Neuronal stem cell (in vitro differentiated cells): ENCODE results near the gene ID3.

Experiments
- DNase-seq: peaks from one replicate; pipeline ENCODE4 v3.0.0-alpha.2; 2013; ENCODE audit warnings: low spot score
- H2AFZ ChIP-seq: one replicate; pipeline ENCODE4 v1.6.1; 2013; ENCODE audit warnings: mild to moderate bottlenecking, low read length, inconsistent platforms
- H2AK5ac ChIP-seq: 2 replicates; pipeline ENCODE4 v1.6.1; 2013; ENCODE audit warnings: low read depth, mild to moderate bottlenecking, inconsistent platforms, low read length, moderate library complexity, mixed read lengths
- H2BK120ac ChIP-seq: 2 replicates; pipeline ENCODE4 v1.6.1; 2013; ENCODE audit warnings: low read depth, mild to moderate bottlenecking, inconsistent platforms, low read length, moderate library complexity, mixed read lengths
- H2BK12ac ChIP-seq: one replicate; pipeline ENCODE4 v1.6.1; 2013; ENCODE audit warnings: low read length, inconsistent platforms
- H2BK15ac ChIP-seq: 2 replicates; pipeline ENCODE4 v1.6.1; 2013; ENCODE audit warnings: mild to moderate bottlenecking, low read length, inconsistent platforms, mixed read lengths
- H2BK5ac ChIP-seq: one replicate; pipeline ENCODE4 v1.6.1; 2013; ENCODE audit warnings: inconsistent platforms, mild to moderate bottlenecking, low read length, moderate library complexity
- H3K14ac ChIP-seq: one replicate; pipeline ENCODE4 v1.6.1; 2013; ENCODE audit warnings: low read length, inconsistent platforms
- H3K18ac ChIP-seq: 2 replicates; pipeline ENCODE4 v1.6.1; 2013; ENCODE audit warnings: low read length, inconsistent platforms
- H3K23ac ChIP-seq: 2 replicates; pipeline ENCODE4 v1.6.1; 2013; ENCODE audit warnings: low read depth, mild to moderate bottlenecking, mixed read lengths, low read length, inconsistent platforms; ENCODE audit not compliant: poor library complexity
- H3K27ac ChIP-seq: replicated peaks from 3 replicates; pipeline ENCODE4 v1.5.1; 2013; ENCODE audit warnings: low read length, inconsistent platforms
- H3K27me3 ChIP-seq, 3 experiments: 2 replicates each; pipeline ENCODE4 v1.6.1; 2013; ENCODE audit warnings: low read length in 3 of 3, mild to moderate bottlenecking in 2 of 3, inconsistent platforms in 1 of 3, low read depth in 1 of 3, mixed read lengths in 1 of 3, moderate library complexity in 1 of 3; ENCODE audit not compliant: control insufficient read depth in 3 of 3, insufficient read depth in 3 of 3
- H3K36me3 ChIP-seq, 2 donors: replicated peaks in 1 of 2; 2 replicates each; pipeline ENCODE4 v1.6.1; 2013; ENCODE audit warnings: low read length in 2 of 2; ENCODE audit not compliant: control insufficient read depth in 2 of 2, insufficient read depth in 2 of 2
- H3K4ac ChIP-seq: 2 replicates; pipeline ENCODE4 v1.6.1; 2013; ENCODE audit warnings: inconsistent platforms, mild to moderate bottlenecking, low read length, moderate library complexity
- H3K4me1 ChIP-seq, 2 donors: 1 replicate in 1 of 2; 2 replicates in 1 of 2; pipeline ENCODE4 v1.6.1; 2013; ENCODE audit warnings: low read length in 2 of 2, low read depth in 1 of 2; ENCODE audit not compliant: control insufficient read depth in 2 of 2, insufficient read depth in 1 of 2
- H3K4me2 ChIP-seq: one replicate; pipeline ENCODE4 v1.6.1; 2013; ENCODE audit warnings: mild to moderate bottlenecking, low read length, inconsistent platforms; ENCODE audit not compliant: insufficient read depth, poor library complexity, severe bottlenecking
- H3K4me3 ChIP-seq, 2 donors: 2 replicates each; pipeline ENCODE4 v1.5.1; 2013; ENCODE audit warnings: low read length in 2 of 2, mild to moderate bottlenecking in 2 of 2, inconsistent platforms in 1 of 2, moderate library complexity in 1 of 2
- H3K79me1 ChIP-seq: one replicate; pipeline ENCODE4 v1.6.1; 2013; ENCODE audit warnings: low read depth, mild to moderate bottlenecking, inconsistent platforms, low read length, moderate library complexity
- H3K9ac ChIP-seq: one replicate; pipeline ENCODE4 v1.6.1; 2013; ENCODE audit warnings: mild to moderate bottlenecking, low read depth, low read length, inconsistent platforms; ENCODE audit not compliant: poor library complexity
- H3K9me3 ChIP-seq, 2 donors: replicated peaks in 1 of 2; 2 replicates each; pipeline versions ENCODE3 to v1.6.1; 2013; ENCODE audit warnings: low read length in 2 of 2, mild to moderate bottlenecking in 2 of 2, inconsistent platforms in 1 of 2, low read depth in 1 of 2, mixed read lengths in 1 of 2, moderate library complexity in 1 of 2; ENCODE audit not compliant: control insufficient read depth in 2 of 2, insufficient read depth in 1 of 2
- H4K8ac ChIP-seq: one replicate; pipeline ENCODE4 v1.6.1; 2013; ENCODE audit warnings: low read depth, mild to moderate bottlenecking, inconsistent platforms, low read length, moderate library complexity
- H4K91ac ChIP-seq: one replicate; pipeline ENCODE4 v1.6.1; 2013; ENCODE audit warnings: low read length, low read depth, mild to moderate bottlenecking, inconsistent platforms; ENCODE audit not compliant: poor library complexity
- WGBS, 2 donors: extraction: QIAGEN DNeasy Blood & Tissue Kit; methylation state at CpG; one replicate each; pipeline ENCODE4 v1.1.7; 2013; ENCODE audit warnings: missing lambda C conversion rate in 2 of 2, mixed read lengths in 1 of 2; ENCODE audit not compliant: insufficient read length in 2 of 2, insufficient replicate concordance in 1 of 2; ENCODE audit errors: extremely low coverage in 2 of 2; 5-methylcytosine and 5-hydroxymethylcytosine counted together

ID3 gene

DNA sequence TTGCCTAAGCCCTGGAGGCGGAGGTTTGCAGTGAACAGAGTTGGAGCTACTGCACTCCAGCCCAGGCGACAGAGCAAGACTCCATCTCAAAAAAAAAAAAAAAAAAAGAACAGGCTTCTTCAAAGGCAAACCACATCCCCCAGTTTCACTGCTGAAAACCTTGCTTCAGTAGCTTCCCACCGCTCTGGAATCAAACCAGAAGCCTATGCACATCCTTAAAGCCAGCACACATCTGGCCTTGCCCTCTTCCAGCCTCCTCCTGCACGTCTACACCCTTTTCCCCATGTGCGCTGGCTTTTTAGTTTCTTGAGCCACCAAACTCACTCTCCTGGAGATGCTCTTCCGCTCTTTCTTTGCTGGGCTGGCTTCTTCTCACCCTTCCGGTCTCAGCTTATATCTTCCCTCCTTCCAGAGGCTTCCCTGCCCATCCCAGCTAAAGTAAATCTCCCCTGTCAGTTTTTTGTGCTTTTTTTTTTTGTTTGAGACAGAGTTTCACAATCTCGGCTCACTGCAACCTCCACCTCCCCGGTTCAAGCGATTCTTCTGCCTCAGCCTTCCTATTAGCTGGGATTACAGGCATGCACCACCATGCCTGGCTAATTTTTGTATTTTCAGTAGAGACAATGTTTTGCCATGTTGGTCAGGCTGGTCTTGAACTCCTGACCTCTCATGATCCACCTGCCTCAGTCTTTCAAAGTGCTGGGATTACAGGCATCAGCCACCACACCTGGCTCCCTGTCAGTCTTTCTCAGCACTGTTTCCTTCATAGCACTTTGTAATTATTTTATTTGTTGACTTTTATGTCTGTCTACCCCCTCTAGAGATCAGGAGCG is 42.0 kb upstream of the ID3 start:
- Histone ChIP-seq H3K9ac (no peak overlapping the region), H3K36me3 (no peaks in the 10 kb centered on the region), H2BK5ac (peak overlapping the region; percentile 30), H3K27ac (no peak overlapping the region), H3K27me3 (no peaks in the 10 kb centered on the region), H3K79me1 (no peaks in the 10 kb centered on the region), H3K4ac (no peak overlapping the region), H3K18ac (no peak overlapping the region), H3K14ac (no peak overlapping the region), H3K9me3 (no peaks in the 10 kb centered on the region), H3K4me2 (no peak overlapping the region), H2AFZ (peak overlapping the region; percentile 63), H2BK120ac (no peak overlapping the region), H4K8ac (no peak overlapping the region), H2AK5ac (peak overlapping the region; percentile 3), H3K23ac (no peak overlapping the region), H3K4me1 (peaks cover 20 to 27% of the 10 kb centered on the region in 2 donors), H3K4me3 (no peak overlapping the region), H4K91ac (no peak overlapping the region), H2BK12ac (no peak overlapping the region), H2BK15ac (no peak overlapping the region)
- no peak for DNase-seq
- WGBS, 2 donors, result no CpG with 5 or more reads among the region's 11 CpGs

- no peaks in the 10 kb centered on the region for H3K79me1 ChIP-seq
- no CpG with 5 or more reads among the region's 6 CpGs for WGBS, 2 donors
- H2AFZ ChIP-seq, result no peak overlapping the region
- no peak overlapping the region for H3K23ac ChIP-seq
- peak overlapping the region; percentile 78 for H3K18ac ChIP-seq
- H2BK12ac ChIP-seq, result no peak overlapping the region
- H3K4ac ChIP-seq, result no peak overlapping the region
- H3K14ac ChIP-seq, result no peak overlapping the region
- H3K27me3 ChIP-seq, result no peaks in the 10 kb centered on the region
- no peak overlapping the region for H3K27ac ChIP-seq
- H3K9me3 ChIP-seq, result no peaks in the 10 kb centered on the region
- no peak overlapping the region for H4K91ac ChIP-seq
- H3K4me2 ChIP-seq, result no peak overlapping the region
- H3K4me1 ChIP-seq, result peaks cover 20 to 30% of the 10 kb centered on the region in 2 donors
- no peak for DNase-seq
- H2BK15ac ChIP-seq, result peak overlapping the region; percentile 2
- no peak overlapping the region for H3K4me3 ChIP-seq
- no peak overlapping the region for H2BK120ac ChIP-seq
- peak overlapping the region; percentile 10 for H2AK5ac ChIP-seq
- no peak overlapping the region for H2BK5ac ChIP-seq
- H3K36me3 ChIP-seq, result no peaks in the 10 kb centered on the region
- H3K9ac ChIP-seq, result no peak overlapping the region
- no peak overlapping the region for H4K8ac ChIP-seq
Measured at GRCh38 chr1:23600283-23600682, 41.0 kb upstream of the ID3 start.

DNA sequence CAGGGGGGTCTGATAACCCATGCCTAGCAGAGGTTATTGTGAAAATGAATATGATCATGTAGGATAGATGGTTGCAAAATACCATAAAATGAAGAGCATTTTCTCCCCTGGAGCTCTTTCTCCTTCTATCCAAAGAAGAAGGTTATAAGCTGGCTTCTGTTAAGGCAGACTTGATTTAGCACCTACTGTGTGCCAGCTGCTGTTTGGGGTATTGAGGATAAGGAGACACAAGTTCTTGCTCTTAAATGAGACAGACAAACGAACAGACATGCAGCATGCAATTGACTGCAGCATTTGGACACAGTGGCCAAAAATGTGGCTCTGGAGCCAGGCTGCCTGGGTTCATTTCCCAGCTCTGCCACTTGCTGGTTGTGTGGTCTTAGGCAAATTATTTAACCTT is 39.8 kb upstream of the ID3 start:
- H3K79me1 ChIP-seq, result no peaks in the 10 kb centered on the region
- no CpG with 5 or more reads among the region's 1 CpG for WGBS, 2 donors

DNA sequence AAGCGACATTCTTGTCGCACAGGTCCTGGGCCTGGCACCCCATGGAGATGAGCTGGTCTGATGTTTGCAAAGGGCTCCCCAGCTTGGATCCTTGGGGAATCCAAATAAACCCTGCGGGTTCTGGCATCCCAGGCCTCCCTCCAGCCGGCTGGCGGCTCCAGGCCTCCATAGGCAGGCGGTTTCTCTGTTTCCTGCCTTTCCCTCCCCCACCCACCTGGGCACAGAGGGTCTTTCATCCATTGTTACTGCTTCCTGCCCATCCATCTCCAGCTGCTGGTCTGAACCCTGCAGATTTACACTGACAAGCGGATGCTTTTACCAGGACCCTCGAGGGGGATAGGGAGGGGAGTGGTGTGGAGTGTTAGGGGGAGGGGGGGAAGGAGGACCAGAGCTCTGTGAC is 39.1 kb upstream of the ID3 start:
- Histone ChIP-seq H3K79me1 (no peaks in the 10 kb centered on the region), H2AK5ac (no peak overlapping the region), H3K27me3 (no peaks in the 10 kb centered on the region), H2BK15ac (no peak overlapping the region), H3K4me1 (peaks cover 21 to 37% of the 10 kb centered on the region in 2 donors), H3K27ac (peak overlapping the region; percentile 91), H3K14ac (no peak overlapping the region), H3K4me3 (peak overlapping the region in 1 of 2 donors; percentile 49), H2AFZ (no peak overlapping the region), H3K4ac (no peak overlapping the region), H3K9ac (no peak overlapping the region), H3K23ac (no peak overlapping the region), H2BK12ac (no peak overlapping the region), H3K4me2 (no peak overlapping the region), H3K18ac (peak overlapping the region; percentile 23), H3K9me3 (no peaks in the 10 kb centered on the region), H4K91ac (no peak overlapping the region), H2BK5ac (no peak overlapping the region), H2BK120ac (peak overlapping the region; percentile 29), H3K36me3 (no peaks in the 10 kb centered on the region), H4K8ac (no peak overlapping the region)
- peak; percentile 56 for DNase-seq
- no CpG with 5 or more reads among the region's 8 CpGs for WGBS, 2 donors

More for the DNA sequence above, 39.8 kb upstream of the ID3 start:
- Histone ChIP-seq H3K14ac (no peak overlapping the region), H3K4me3 (peak overlapping the region in 1 of 2 donors; percentile 49), H4K91ac (no peak overlapping the region), H3K4me1 (peaks cover 18 to 33% of the 10 kb centered on the region in 2 donors), H3K9ac (no peak overlapping the region), H3K4me2 (no peak overlapping the region), H3K36me3 (no peaks in the 10 kb centered on the region), H3K27me3 (no peaks in the 10 kb centered on the region), H3K23ac (no peak overlapping the region), H2BK12ac (no peak overlapping the region), H2BK5ac (no peak overlapping the region), H3K18ac (peak overlapping the region; percentile 86), H2AFZ (no peak overlapping the region), H2BK15ac (no peak overlapping the region), H3K4ac (no peak overlapping the region), H2AK5ac (no peak overlapping the region), H3K27ac (peak overlapping the region; percentile 91), H2BK120ac (no peak overlapping the region), H4K8ac (no peak overlapping the region), H3K9me3 (no peaks in the 10 kb centered on the region)
- DNase-seq, result no peak
